GM21576 (cell line): ENCODE measurements around the gene LMO2.

Source experiments
- ATAC-seq: cut with Tn5 transposase; IDR thresholded peaks from one replicate; pipeline ENCODE4 v1.9.1; 2021; ENCODE audit warnings: mild to moderate bottlenecking, moderate library complexity; ENCODE audit not compliant: unreplicated experiment

Gene LMO2

GRCh38 chr11:33889821-33890378 is 2.0 kb downstream of the LMO2 start:
- ATAC-seq: no peak

- no peak for ATAC-seq
Measured at GRCh38 chr11:33889296-33889695, 2.6 kb downstream of the LMO2 start.

GRCh38 chr11:33887886-33888285 is 4.0 kb downstream of the LMO2 start:
- no peak for ATAC-seq

- no peak for ATAC-seq
Measured at GRCh38 chr11:33885338-33886005, 6.4 kb downstream of the LMO2 start.

- no peak for ATAC-seq
Measured at GRCh38 chr11:33884601-33885000, 7.3 kb downstream of the LMO2 start.

- no peak for ATAC-seq
Measured at GRCh38 chr11:33884035-33884434, 7.8 kb downstream of the LMO2 start.

- no peak for ATAC-seq
Measured at GRCh38 chr11:33881651-33882503, 10.0 kb downstream of the LMO2 start.

- no peak for ATAC-seq
Measured at GRCh38 chr11:33880979-33881378, 10.9 kb downstream of the LMO2 start.

- no peak for ATAC-seq
Measured at GRCh38 chr11:33879375-33879774, 12.5 kb downstream of the LMO2 start.

GRCh38 chr11:33877038-33877437 is 14.8 kb downstream of the LMO2 start:
- no peak for ATAC-seq

- no peak for ATAC-seq
Measured at GRCh38 chr11:33875621-33876294, 16.1 kb downstream of the LMO2 start.

GRCh38 chr11:33874910-33875490 is 16.9 kb downstream of the LMO2 start:
- no peak for ATAC-seq

GRCh38 chr11:33874433-33874832 is 17.4 kb downstream of the LMO2 start:
- ATAC-seq: no peak

GRCh38 chr11:33869481-33870422 is 22.1 kb downstream of the LMO2 start:
- no peak for ATAC-seq

- no peak for ATAC-seq
Measured at GRCh38 chr11:33868647-33869461, 23.0 kb downstream of the LMO2 start.

- ATAC-seq: no peak
Measured at GRCh38 chr11:33867996-33868646, 23.8 kb downstream of the LMO2 start.

- ATAC-seq: no peak
Measured at GRCh38 chr11:33867561-33867960, 24.3 kb downstream of the LMO2 start.

GRCh38 chr11:33866936-33867335 is 24.9 kb downstream of the LMO2 start:
- ATAC-seq: no peak

GRCh38 chr11:33864479-33864878 is 27.4 kb downstream of the LMO2 start:
- no peak for ATAC-seq
